ENCODE results near the gene SFXN2. TPM values are rescaled to one million over a fixed set of nuclear protein-coding genes. Genes with fewer than 3 reads are reported as not detected.

The SFXN2 gene
- total RNA-seq, 4 donors from 2014 or later, result 7.2 to 26.4 (median 11.3) TPM

- no peak overlapping the region for H3K4me3 ChIP-seq
- peaks cover 0 to 33% (median 2%) of the 10 kb centered on the region in 3 donors for H3K36me3 ChIP-seq
- no peaks in the 10 kb centered on the region for H3K27me3 ChIP-seq
- DNase-seq (ENCODE audit: low spot score in 2 of 2), result no peak
- peaks cover 0 to 6% (median under 1%) of the 10 kb centered on the region in 4 donors for H3K4me1 ChIP-seq
- WGBS, 2 donors, result 98% methylated on average over 4 of the region's 4 CpGs
- no peaks in the 10 kb centered on the region for H3K9me3 ChIP-seq
- TF ChIP-seq CTCF (IDR thresholded peaks at IDR 0.05), result no peak
- TF ChIP-seq EP300 (IDR thresholded peaks at IDR 0.05), result no peak
- TF ChIP-seq POLR2A (IDR thresholded peaks at IDR 0.05), result no peak
- H3K27ac ChIP-seq, result no peak overlapping the region
Observed at GRCh38 chr10:102723989-102724388, 9.6 kb downstream of the SFXN2 start.

- 44 to 77% methylated on average over 3 of the region's 3 CpGs for WGBS, 2 donors
- Histone ChIP-seq H3K27ac (no peak overlapping the region), H3K27me3 (no peaks in the 10 kb centered on the region), H3K4me3 (no peak overlapping the region), H3K4me1 (peaks cover 0 to 13% (median 7%) of the 10 kb centered on the region in 4 donors), H3K36me3 (peaks cover 0 to 40% (median 3%) of the 10 kb centered on the region in 3 donors), H3K9me3 (no peaks in the 10 kb centered on the region)
- no peak for DNase-seq (ENCODE audit: low spot score in 2 of 2)
- no peak for TF ChIP-seq POLR2A (IDR thresholded peaks at IDR 0.05)
- TF ChIP-seq CTCF (IDR thresholded peaks at IDR 0.05), result no peak
- TF ChIP-seq EP300 (IDR thresholded peaks at IDR 0.05), result no peak
Observed at GRCh38 chr10:102726274-102726673, 11.8 kb downstream of the SFXN2 start.

GRCh38 chr10:102727037-102727818 is 12.8 kb downstream of the SFXN2 start:
- TF ChIP-seq POLR2A (IDR thresholded peaks at IDR 0.05) (no peak), EP300 (IDR thresholded peaks at IDR 0.05) (peak in 1 of 2 donors; percentile 14)
- 70 to 77% methylated on average over 13 of the region's 13 CpGs for WGBS, 2 donors
- peak overlapping the region in 1 of 4 donors; percentile 17 for H3K27ac ChIP-seq
- H3K4me1 ChIP-seq, result peaks cover 0 to 13% (median 7%) of the 10 kb centered on the region in 4 donors
- H3K36me3 ChIP-seq, result peaks cover 0 to 48% (median 3%) of the 10 kb centered on the region in 3 donors
- DNase-seq (ENCODE audit: low spot score in 2 of 2), result no peak
- no peaks in the 10 kb centered on the region for H3K9me3 ChIP-seq
- no peaks in the 10 kb centered on the region for H3K27me3 ChIP-seq
- H3K4me3 ChIP-seq, result no peak overlapping the region

GRCh38 chr10:102729029-102730026 is 14.9 kb downstream of the SFXN2 start:
- H3K27me3 ChIP-seq, result no peaks in the 10 kb centered on the region
- DNase-seq (ENCODE audit: low spot score in 2 of 2), result peak; percentile 82 to 90
- 28 to 34% methylated on average over 30 of the region's 30 CpGs for WGBS, 2 donors
- peaks cover 0 to 13% (median 7%) of the 10 kb centered on the region in 4 donors for H3K4me1 ChIP-seq
- peak overlapping the region in 3 of 4 donors; percentile 41 to 69 (median 68) for H3K27ac ChIP-seq
- TF ChIP-seq POLR2A (IDR thresholded peaks at IDR 0.05), result no peak
- TF ChIP-seq EP300 (IDR thresholded peaks at IDR 0.05), result peak in 1 of 2 donors; percentile 50
- peak; percentile 82 to 98 (median 92) for TF ChIP-seq CTCF (IDR thresholded peaks at IDR 0.05)
- peaks cover 0 to 61% (median 3%) of the 10 kb centered on the region in 3 donors for H3K36me3 ChIP-seq
- no peak overlapping the region for H3K4me3 ChIP-seq
- no peaks in the 10 kb centered on the region for H3K9me3 ChIP-seq

GRCh38 chr10:102731222-102731800 is 16.9 kb downstream of the SFXN2 start:
- H3K4me1 ChIP-seq, result peaks cover 0 to 27% (median 7%) of the 10 kb centered on the region in 4 donors
- H3K36me3 ChIP-seq, result peaks cover 0 to 72% (median 3%) of the 10 kb centered on the region in 3 donors
- no peak overlapping the region for H3K4me3 ChIP-seq
- no peaks in the 10 kb centered on the region for H3K9me3 ChIP-seq
- no peak for TF ChIP-seq CTCF (IDR thresholded peaks at IDR 0.05)
- no peak for TF ChIP-seq EP300 (IDR thresholded peaks at IDR 0.05)
- no peak for TF ChIP-seq POLR2A (IDR thresholded peaks at IDR 0.05)
- no peak for DNase-seq (ENCODE audit: low spot score in 2 of 2)
- no peaks in the 10 kb centered on the region for H3K27me3 ChIP-seq
- H3K27ac ChIP-seq, result no peak overlapping the region
- WGBS, 2 donors, result 81 to 85% methylated on average over 5 of the region's 5 CpGs

All from tibial nerve (tissue), 4 donors.